D341Med (cell line): Measurements from ENCODE around the gene HS3ST4.

ENCODE experiments used
- DNase-seq: peaks from one replicate; pipeline ENCODE4 v3.0.0; 2012; ENCODE audit warnings: low spot score

Gene HS3ST4

GRCh38 chr16:25895380-25895779 lies 203.6 kb downstream of the HS3ST4 start:
- no peak for DNase-seq

GRCh38 chr16:25896411-25896810 lies 204.7 kb downstream of the HS3ST4 start:
- DNase-seq: no peak

- DNase-seq: no peak
Measured at GRCh38 chr16:25897702-25898101, 205.9 kb downstream of the HS3ST4 start.

GRCh38 chr16:25905810-25906209 lies 214.1 kb downstream of the HS3ST4 start:
- no peak for DNase-seq

GRCh38 chr16:25910971-25911370 lies 219.2 kb downstream of the HS3ST4 start:
- no peak for DNase-seq

- no peak for DNase-seq
Measured at GRCh38 chr16:25912321-25912720, 220.6 kb downstream of the HS3ST4 start.

GRCh38 chr16:25914357-25914962 lies 222.7 kb downstream of the HS3ST4 start:
- DNase-seq: no peak

- no peak for DNase-seq
Measured at GRCh38 chr16:25916037-25916436, 224.3 kb downstream of the HS3ST4 start.

- DNase-seq: no peak
Measured at GRCh38 chr16:25922438-25922837, 230.7 kb downstream of the HS3ST4 start.

- DNase-seq: peak; percentile 82
Measured at GRCh38 chr16:25925421-25925820, 233.7 kb downstream of the HS3ST4 start.

- no peak for DNase-seq
Measured at GRCh38 chr16:25931473-25932035, 239.8 kb downstream of the HS3ST4 start.

- no peak for DNase-seq
Measured at GRCh38 chr16:25941800-25942499, 250.2 kb downstream of the HS3ST4 start.

- DNase-seq: no peak
Measured at GRCh38 chr16:25950586-25951281, 259.0 kb downstream of the HS3ST4 start.

- no peak for DNase-seq
Measured at GRCh38 chr16:25951999-25952398, 260.2 kb downstream of the HS3ST4 start.

- DNase-seq: no peak
Measured at GRCh38 chr16:25952983-25953382, 261.2 kb downstream of the HS3ST4 start.

GRCh38 chr16:25957707-25958106 lies 265.9 kb downstream of the HS3ST4 start:
- no peak for DNase-seq

- no peak for DNase-seq
Measured at GRCh38 chr16:25959221-25959620, 267.5 kb downstream of the HS3ST4 start.

GRCh38 chr16:25966172-25967097 lies 274.7 kb downstream of the HS3ST4 start:
- no peak for DNase-seq

GRCh38 chr16:25977121-25977520 lies 285.4 kb downstream of the HS3ST4 start:
- no peak for DNase-seq

- DNase-seq: no peak
Measured at GRCh38 chr16:25978218-25978617, 286.5 kb downstream of the HS3ST4 start.

- DNase-seq: no peak
Measured at GRCh38 chr16:25988084-25988483, 296.3 kb downstream of the HS3ST4 start.

- no peak for DNase-seq
Measured at GRCh38 chr16:25988882-25989281, 297.1 kb downstream of the HS3ST4 start.
